CD4-positive, alpha-beta T cell (primary cell): ENCODE results near the gene PNKP. TPM values are rescaled to one million over a fixed set of nuclear protein-coding genes. Genes with fewer than 3 reads are reported as not detected.

Experiments
- ATAC-seq: fragments of 200-7000 bp; cut with Tn5 transposase; one replicate; pipeline ENCODE4 v1.10.0; 2022; ENCODE audit warnings: mild to moderate bottlenecking; ENCODE audit not compliant: poor library complexity
- CTCF ChIA-PET: fragments of 350-600 bp; sonication (Branson Sonifier 250); formaldehyde crosslinking; loops from one replicate; lab custom pipeline; 2021; ENCODE audit warnings: antibody characterized with exemption, inconsistent platforms; lab: Charles Lee
- POLR2A ChIA-PET: fragments of 350-600 bp; sonication (Branson Sonifier 250); formaldehyde crosslinking; loops from one replicate; lab custom pipeline; 2021; ENCODE audit warnings: antibody characterized with exemption, inconsistent platforms; lab: Charles Lee
- DNase-seq, 14 experiments: peaks; one replicate each; pipeline ENCODE4 v3.0.0-alpha.2; 2013 to 2020; ENCODE audit warnings: mixed read lengths in 2 of 14
- H3K27ac ChIP-seq, 2 donors: one replicate each; pipeline versions ENCODE4 v1.5.1 to v1.7.0; 2013; ENCODE audit warnings: low read length in 2 of 2, low read depth in 1 of 2, mild to moderate bottlenecking in 1 of 2
- H3K27me3 ChIP-seq, 2 experiments: 1 replicate in 1 of 2; 2 replicates in 1 of 2; pipeline versions ENCODE4 v1.6.1 to v1.7.0; 2013; ENCODE audit warnings: low read length in 2 of 2, control low read depth in 1 of 2, mild to moderate bottlenecking in 1 of 2, moderate library complexity in 1 of 2; ENCODE audit not compliant: insufficient read depth in 2 of 2, control insufficient read depth in 1 of 2
- H3K36me3 ChIP-seq: one replicate; pipeline ENCODE4 v1.6.1; 2013; ENCODE audit warnings: low read length, control low read depth; ENCODE audit not compliant: insufficient read depth
- H3K4me1 ChIP-seq: one replicate; pipeline ENCODE4 v1.6.1; 2013; ENCODE audit warnings: low read length, control low read depth; ENCODE audit not compliant: insufficient read depth
- H3K4me3 ChIP-seq: one replicate; pipeline ENCODE4 v1.5.1; 2013; ENCODE audit warnings: mild to moderate bottlenecking, low read length, moderate library complexity
- H3K9me3 ChIP-seq, 2 experiments: 1 replicate in 1 of 2; 2 replicates in 1 of 2; pipeline versions ENCODE4 v1.6.1 to v1.7.0; 2013; ENCODE audit warnings: low read length in 2 of 2, mild to moderate bottlenecking in 2 of 2, control low read depth in 1 of 2, moderate library complexity in 1 of 2; ENCODE audit not compliant: control insufficient read depth in 1 of 2, insufficient read depth in 1 of 2
- H3K27ac Mint-ChIP-seq: one replicate; pipeline ENCODE4 v1.8.0; 2020; ENCODE audit warnings: mixed read lengths
- H3K27me3 Mint-ChIP-seq: one replicate; pipeline ENCODE4 v1.8.0; 2021; ENCODE audit warnings: mixed read lengths
- H3K36me3 Mint-ChIP-seq: one replicate; pipeline ENCODE4 v1.8.0; 2021; ENCODE audit warnings: low read depth, mixed read lengths
- H3K4me1 Mint-ChIP-seq: one replicate; pipeline ENCODE4 v1.8.0; 2021; ENCODE audit warnings: low read depth, mixed read lengths
- H3K4me3 Mint-ChIP-seq: one replicate; pipeline ENCODE4 v1.8.0; 2020; ENCODE audit warnings: mild to moderate bottlenecking, mixed read lengths
- H3K9me3 Mint-ChIP-seq: one replicate; pipeline ENCODE4 v1.8.0; 2020; ENCODE audit warnings: mixed read lengths
- CTCF ChIP-seq: fragments of 200-600 bp; IDR thresholded peaks from one replicate; pipeline ENCODE4 v1.8.0; 2022; ENCODE audit warnings: antibody characterized with exemption, mild to moderate bottlenecking
- intact Hi-C, 2 experiments: fragments of 100-400 bp; cut with DNase I in 1 of 2; cut with micrococcal nuclease in 1 of 2; formaldehyde crosslinking; loops; one replicate each; pipeline versions ENCODE4 v1.15.1 to v1.9.0; 2023 to 2025; cut with DNase I, micrococcal nuclease
- total RNA-seq, 174 experiments: library from RNA in 2 of 174; stranded (reverse) in 2 of 174; gene quantifications; one replicate each; pipeline ENCODE4 v1.2.3 and lab custom pipeline; 2021 to 2026

The PNKP gene
- total RNA-seq, 2 experiments from 2014 or later = 96.1 to 98.1 TPM

GRCh38 chr19:49877020-49877878 lies 9.9 kb upstream of the PNKP start, which contains the start of the genes AKT1S1 and TBC1D17:
AKT1S1 (minus strand) TSS chr19:49877355; CDS start chr19:49873295, 4,060 bp downstream.
TBC1D17 (plus strand) TSS chr19:49877702; CDS start chr19:49877724, 22 bp downstream.
- peaks cover 35% of the 10 kb centered on the region for H3K4me1 ChIP-seq
- TF ChIP-seq CTCF = no peak
- H3K9me3 Mint-ChIP-seq = no peaks in the 10 kb centered on the region
- no peak within 1 kb of the TSS for H3K4me3 Mint-ChIP-seq
- intact Hi-C loops = loop anchor here (1.0 to 10.0 kb wide), 7 partner anchors 10 to 1242 kb away; partner anchors contain the start of genes FUZ (in 2 of the 2), AP2A1 (in 1 of the 2), ATF5 (in 1 of the 2) and DBP (in 1 of the 2)
- peak within 1 kb of the TSS; percentile 98 to 100 for H3K27ac ChIP-seq
- peaks cover 37% of the 10 kb centered on the region for H3K36me3 ChIP-seq
- H3K27ac Mint-ChIP-seq = no peak within 1 kb of the TSS
- H3K36me3 Mint-ChIP-seq = peaks cover 33% of the 10 kb centered on the region
- H3K27me3 ChIP-seq = no peaks in the 10 kb centered on the region
- no peaks in the 10 kb centered on the region for H3K27me3 Mint-ChIP-seq
- H3K4me3 ChIP-seq = peak within 1 kb of the TSS; percentile 88
- no peaks in the 10 kb centered on the region for H3K9me3 ChIP-seq
- ChIA-PET POLR2A (interaction anchor here (0.6 to 3.7 kb wide), 27 partner anchors 10 to 884 kb away, joined by 3 to 63 read pairs (median 8); partner anchors contain the start of genes AP2A1, ATF5, FUZ and GYS1), CTCF (interaction anchor here (0.6 to 2.0 kb wide), 3 partner anchors 13 to 159 kb away, joined by 3 to 8 read pairs (median 3); no protein-coding TSS in a partner anchor)
- peak; percentile 95 to 100 (median 98) for DNase-seq
- peak; percentile 60 for ATAC-seq
- peaks cover 18% of the 10 kb centered on the region for H3K4me1 Mint-ChIP-seq

- Histone ChIP-seq H3K27ac (peak overlapping the region; percentile 98 to 100), H3K4me3 (peak overlapping the region; percentile 88), H3K9me3 (no peaks in the 10 kb centered on the region), H3K36me3 (peaks cover 30% of the 10 kb centered on the region), H3K4me1 (peaks cover 39% of the 10 kb centered on the region), H3K27me3 (no peaks in the 10 kb centered on the region)
- intact Hi-C loops = loop anchor here (1.0 to 10.0 kb wide), 9 partner anchors 9 to 1242 kb away; partner anchors contain the start of genes FUZ (in 2 of the 2), AP2A1 (in 1 of the 2), ATF5 (in 1 of the 2) and DBP (in 1 of the 2)
- ChIA-PET CTCF (interaction anchor here (1.0 to 2.0 kb wide), 2 partner anchors 14 to 53 kb away, joined by 3 to 8 read pairs; no protein-coding TSS in a partner anchor), POLR2A (interaction anchor here (0.6 to 3.7 kb wide), 25 partner anchors 9 to 883 kb away, joined by 3 to 63 read pairs (median 8); partner anchors contain the start of genes AP2A1, ATF5, FUZ and GYS1)
- no peaks in the 10 kb centered on the region for H3K9me3 Mint-ChIP-seq
- DNase-seq = peak; percentile 94 to 100 (median 98)
- no peak overlapping the region for H3K4me3 Mint-ChIP-seq
- H3K4me1 Mint-ChIP-seq = peaks cover 23% of the 10 kb centered on the region
- peak; percentile 62 for ATAC-seq
- no peak overlapping the region for H3K27ac Mint-ChIP-seq
- TF ChIP-seq CTCF = no peak
- H3K27me3 Mint-ChIP-seq = no peaks in the 10 kb centered on the region
- H3K36me3 Mint-ChIP-seq = peaks cover 26% of the 10 kb centered on the region
Observed at GRCh38 chr19:49876422-49877019, 9.1 kb upstream of the PNKP start.
